IMR-90 (cell line): ENCODE data around the gene NR6A1. TPM values are rescaled to one million over a fixed set of nuclear protein-coding genes. Genes with fewer than 3 reads are reported as not detected.

Experiments used
- ATAC-seq: fragments of 200-7000 bp; cut with Tn5 transposase; 2 replicates; pipeline ENCODE4 v1.9.1; 2020; ENCODE audit warnings: low read depth, mild to moderate bottlenecking, moderate library complexity
- BruUV-seq: library from RNA; stranded (reverse); fragments of 400-500 nt; replicated peaks from 2 replicates; lab custom pipeline; 2021; lab: Mats Ljungman, UMichigan
- CTCF ChIA-PET: fragments of 300-600 bp; formaldehyde crosslinking; extraction: SDS; loops from one replicate; lab custom pipeline; 2021; ENCODE audit warnings: antibody characterized with exemption; lab: Yijun Ruan, JAX
- POLR2A ChIA-PET: fragments of 300-600 bp; sonication (Branson Sonifier 250); formaldehyde crosslinking; loops from one replicate; lab custom pipeline; 2022; ENCODE audit warnings: antibody characterized with exemption; ENCODE audit not compliant: unreplicated experiment; lab: Charles Lee
- DNase-seq: peaks from one replicate; pipeline ENCODE4 v3.0.0; 2013
- H2AFZ ChIP-seq: replicated peaks from 2 replicates; pipeline ENCODE3; 2013; ENCODE audit warnings: low read length, mild to moderate bottlenecking; ENCODE audit not compliant: poor library complexity
- H2AK5ac ChIP-seq: 2 replicates; pipeline ENCODE4 v1.6.1; 2013; ENCODE audit warnings: low read depth, low read length, inconsistent platforms
- H2AK9ac ChIP-seq: replicated peaks from 2 replicates; pipeline ENCODE3; 2013; ENCODE audit warnings: mild to moderate bottlenecking, low read depth, low read length, moderate library complexity; ENCODE audit not compliant: poor library complexity
- H2BK120ac ChIP-seq: 2 replicates; pipeline ENCODE4 v1.6.1; 2013; ENCODE audit warnings: low read depth, low read length, inconsistent platforms
- H2BK15ac ChIP-seq: 3 replicates; pipeline ENCODE4 v1.6.1; 2013; ENCODE audit warnings: low read depth, low read length, inconsistent platforms
- H2BK20ac ChIP-seq: 2 replicates; pipeline ENCODE4 v1.6.1; 2013; ENCODE audit warnings: low read depth, mild to moderate bottlenecking, inconsistent platforms, low read length, moderate library complexity
- H2BK5ac ChIP-seq: 2 replicates; pipeline ENCODE4 v1.6.1; 2013; ENCODE audit warnings: mild to moderate bottlenecking, low read depth, low read length, inconsistent platforms; ENCODE audit not compliant: poor library complexity, severe bottlenecking
- H3K14ac ChIP-seq: replicated peaks from 2 replicates; pipeline ENCODE4 v1.6.1; 2013; ENCODE audit warnings: low read depth, low read length, inconsistent platforms
- H3K18ac ChIP-seq: 2 replicates; pipeline ENCODE4 v1.6.1; 2013; ENCODE audit warnings: low read depth, low read length, control low read depth
- H3K23ac ChIP-seq: 2 replicates; pipeline ENCODE4 v1.6.1; 2013; ENCODE audit warnings: low read depth, low read length, inconsistent platforms
- H3K27ac ChIP-seq: 2 replicates; pipeline ENCODE4 v1.5.1; 2013; ENCODE audit warnings: mild to moderate bottlenecking, control low read depth, low read length; ENCODE audit not compliant: insufficient read depth
- H3K27me3 ChIP-seq: 2 replicates; pipeline ENCODE4 v1.6.1; 2013; ENCODE audit warnings: low read length; ENCODE audit not compliant: control insufficient read depth, insufficient read depth
- H3K36me3 ChIP-seq: 2 replicates; pipeline ENCODE4 v1.6.1; 2013; ENCODE audit warnings: low read length, mixed read lengths; ENCODE audit not compliant: control insufficient read depth, insufficient read depth
- H3K4ac ChIP-seq: 2 replicates; pipeline ENCODE4 v1.6.1; 2013; ENCODE audit warnings: low read depth, low read length, inconsistent platforms
- H3K4me1 ChIP-seq: 2 replicates; pipeline ENCODE4 v1.6.1; 2013; ENCODE audit warnings: low read length, mixed read lengths; ENCODE audit not compliant: control insufficient read depth, insufficient read depth
- H3K4me2 ChIP-seq: 2 replicates; pipeline ENCODE4 v1.6.1; 2013; ENCODE audit warnings: low read depth, mild to moderate bottlenecking, control low read depth, low read length, moderate library complexity
- H3K4me3 ChIP-seq: 2 replicates; pipeline ENCODE4 v1.5.1; 2013; ENCODE audit warnings: low read depth, mild to moderate bottlenecking, control low read depth, low read length, moderate library complexity; ENCODE audit not compliant: insufficient read depth
- H3K56ac ChIP-seq: 2 replicates; pipeline ENCODE4 v1.6.1; 2013; ENCODE audit warnings: low read length, inconsistent platforms; ENCODE audit not compliant: insufficient read depth; ENCODE audit errors: extremely low read depth
- H3K79me1 ChIP-seq, 2 experiments: 2 replicates each; pipeline ENCODE4 v1.6.1; 2013; ENCODE audit warnings: low read length in 2 of 2, inconsistent platforms in 1 of 2, low read depth in 1 of 2
- H3K9ac ChIP-seq: 2 replicates; pipeline ENCODE4 v1.6.1; 2013; ENCODE audit warnings: low read depth, low read length, control low read depth
- H3K9me1 ChIP-seq: 2 replicates; pipeline ENCODE4 v1.6.1; 2013; ENCODE audit warnings: low read length, inconsistent platforms; ENCODE audit not compliant: insufficient read depth
- H3K9me3 ChIP-seq: 2 replicates; pipeline ENCODE4 v1.6.1; 2013; ENCODE audit warnings: low read length; ENCODE audit not compliant: control insufficient read depth, insufficient read depth
- H4K20me1 ChIP-seq: 2 replicates; pipeline ENCODE4 v1.6.1; 2013; ENCODE audit warnings: low read length, inconsistent platforms; ENCODE audit not compliant: insufficient read depth
- H4K5ac ChIP-seq: 2 replicates; pipeline ENCODE4 v1.6.1; 2013; ENCODE audit warnings: mild to moderate bottlenecking, low read depth, low read length, control low read depth
- H4K8ac ChIP-seq, 2 experiments: 2 replicates each; pipeline ENCODE4 v1.6.1; 2013; ENCODE audit warnings: low read depth in 2 of 2, low read length in 2 of 2, control low read depth in 1 of 2, inconsistent platforms in 1 of 2
- H4K91ac ChIP-seq: 2 replicates; pipeline ENCODE4 v1.6.1; 2013; ENCODE audit warnings: low read depth, low read length, inconsistent platforms; ENCODE audit not compliant: insufficient read depth
- CEBPB ChIP-seq: IDR thresholded peaks from 2 replicates; pipeline ENCODE4 v1.6.1; 2012; ENCODE audit warnings: low read depth, low read length, improper control_type of control experiment
- CHD1 ChIP-seq: IDR thresholded peaks from 2 replicates; pipeline ENCODE4 v1.6.1; 2012; ENCODE audit warnings: low read depth, low read length, improper control_type of control experiment
- WGBS, 2 experiments: methylation state at CpG; one replicate each; pipeline versions ENCODE4 v1.1.5 to v1.1.7; 2013; ENCODE audit warnings: missing lambda C conversion rate in 2 of 2; ENCODE audit not compliant: insufficient read length in 1 of 2; ENCODE audit errors: extremely low coverage in 2 of 2; 5-methylcytosine and 5-hydroxymethylcytosine counted together
- dilution Hi-C: fragments of 300-500 bp; cut with HindIII; formaldehyde crosslinking; loops from one replicate; pipeline ENCODE4 v1.14.3; 2018; ENCODE audit warnings: low sequenced_read_pairs; ENCODE audit not compliant: unreplicated experiment
- in situ Hi-C: fragments of 300-500 bp; cut with MboI; formaldehyde crosslinking; loops from 3 replicates; pipeline ENCODE4 v1.14.3; 2019; ENCODE audit warnings: low sequenced_read_pairs, inconsistent platforms, mixed read lengths
- intact Hi-C: fragments of 100-400 bp; cut with micrococcal nuclease; formaldehyde crosslinking; loops from 2 replicates; pipeline ENCODE4 v1.10.0; 2022
- polyA plus RNA-seq, 3 experiments: library from polyadenylated mRNA; depleted of rRNA; stranded (reverse); fragments of >200 nt; gene quantifications; 2 replicates each; pipeline ENCODE4 v1.2.3, GENCODE V29; 2012; ENCODE audit warnings: low replicate concordance in 1 of 3
- total RNA-seq: library from RNA; depleted of rRNA; stranded (reverse); fragments of >200 nt; gene quantifications from 2 replicates; pipeline ENCODE4 v1.2.3, GENCODE V29; 2012

Gene NR6A1
- total and polyA plus RNA-seq, 2 of the 4 experiments (the other 2 are of a cell fraction): 0.14 to 0.36 TPM

GRCh38 chr9:124481115-124481514 is 290.0 kb downstream of the NR6A1 start:
- no peak overlapping the region for H2AK5ac ChIP-seq
- BruUV-seq: no TSS peak
- H3K9me3 ChIP-seq: no peaks in the 10 kb centered on the region
- ChIA-PET CTCF (no interaction called here), POLR2A (no interaction called here)
- H4K20me1 ChIP-seq: no peaks in the 10 kb centered on the region
- H3K4me1 ChIP-seq: no peaks in the 10 kb centered on the region
- in situ Hi-C loops: no loop called here
- H2BK15ac ChIP-seq: no peak overlapping the region
- H3K23ac ChIP-seq: no peak overlapping the region
- no peak overlapping the region for H3K4ac ChIP-seq
- no peak overlapping the region for H3K9ac ChIP-seq
- no peak overlapping the region for H2BK5ac ChIP-seq
- H2BK20ac ChIP-seq: no peak overlapping the region
- ATAC-seq: no peak
- no peak overlapping the region for H3K18ac ChIP-seq
- no peaks in the 10 kb centered on the region for H3K79me1 ChIP-seq
- H3K27me3 ChIP-seq: peaks cover 76% of the 10 kb centered on the region
- no peak for DNase-seq
- dilution Hi-C loops: no loop called here
- no peak overlapping the region for H4K5ac ChIP-seq
- H2AK9ac ChIP-seq: no peak overlapping the region
- no peak overlapping the region for H3K4me2 ChIP-seq
- H2AFZ ChIP-seq: no peak overlapping the region
- no peak overlapping the region for H3K14ac ChIP-seq
- no peaks in the 10 kb centered on the region for H3K36me3 ChIP-seq
- H3K27ac ChIP-seq: no peak overlapping the region
- TF ChIP-seq CEBPB (peak; percentile 47), CHD1 (no peak)
- H2BK120ac ChIP-seq: no peak overlapping the region
- H3K9me1 ChIP-seq: 0 out of 2 replicates have a peak, but pooled peaks cover 3% of the 10 kb centered on the region
- H4K91ac ChIP-seq: no peak overlapping the region
- no peak overlapping the region for H4K8ac ChIP-seq
- 43% methylated on average over 8 of the region's 17 CpGs; no CpG with 5 or more reads in 1 of the 2 experiments for WGBS, 2 experiments
- H3K56ac ChIP-seq: no peak overlapping the region
- no peak overlapping the region for H3K4me3 ChIP-seq
- intact Hi-C loops: no loop called here
